GM18498 (cell line): Measurements from ENCODE around the gene PAX5.

Experiments
- ATAC-seq: cut with Tn5 transposase; IDR thresholded peaks from one replicate; pipeline ENCODE4 v1.9.1; 2021; ENCODE audit warnings: mild to moderate bottlenecking, moderate library complexity; ENCODE audit not compliant: unreplicated experiment

Gene PAX5

DNA sequence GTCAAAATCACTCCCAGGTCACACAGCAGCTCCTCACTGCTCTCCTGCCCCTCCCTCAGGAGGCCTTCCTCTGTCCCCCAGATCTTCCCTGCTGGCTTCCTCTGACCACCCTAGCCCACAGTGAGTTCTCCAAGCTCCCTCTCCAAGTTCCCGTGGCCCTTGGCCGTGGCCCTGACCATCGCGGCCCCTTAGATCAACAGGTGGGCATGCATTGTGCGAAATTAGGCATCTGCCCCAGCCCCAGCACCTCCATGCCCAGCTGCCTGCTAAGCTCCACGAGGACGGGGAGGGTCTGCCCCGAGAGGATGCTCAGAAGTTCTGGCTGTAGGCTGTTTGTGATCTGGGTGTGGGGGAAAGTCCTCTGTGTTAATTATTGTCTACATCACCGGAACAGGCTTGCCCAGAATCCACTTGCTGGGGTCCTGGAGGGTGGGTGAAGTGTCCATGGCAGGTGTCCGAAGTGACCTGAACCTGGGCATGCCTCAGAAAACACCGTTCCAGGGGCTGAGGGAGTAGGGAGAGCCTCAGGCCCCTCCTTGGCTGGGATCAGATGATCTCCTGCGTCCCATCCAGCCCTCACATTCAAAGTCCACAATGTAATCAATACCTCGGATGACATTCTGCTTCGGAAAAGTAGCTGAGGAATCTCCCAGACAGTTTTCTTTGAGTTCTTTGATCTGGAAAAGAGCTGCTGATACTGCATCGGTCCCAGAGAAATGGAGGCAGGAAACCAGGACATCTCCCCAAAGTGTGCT, 194.8 kb downstream of the PAX5 start:
- ATAC-seq = no peak

DNA sequence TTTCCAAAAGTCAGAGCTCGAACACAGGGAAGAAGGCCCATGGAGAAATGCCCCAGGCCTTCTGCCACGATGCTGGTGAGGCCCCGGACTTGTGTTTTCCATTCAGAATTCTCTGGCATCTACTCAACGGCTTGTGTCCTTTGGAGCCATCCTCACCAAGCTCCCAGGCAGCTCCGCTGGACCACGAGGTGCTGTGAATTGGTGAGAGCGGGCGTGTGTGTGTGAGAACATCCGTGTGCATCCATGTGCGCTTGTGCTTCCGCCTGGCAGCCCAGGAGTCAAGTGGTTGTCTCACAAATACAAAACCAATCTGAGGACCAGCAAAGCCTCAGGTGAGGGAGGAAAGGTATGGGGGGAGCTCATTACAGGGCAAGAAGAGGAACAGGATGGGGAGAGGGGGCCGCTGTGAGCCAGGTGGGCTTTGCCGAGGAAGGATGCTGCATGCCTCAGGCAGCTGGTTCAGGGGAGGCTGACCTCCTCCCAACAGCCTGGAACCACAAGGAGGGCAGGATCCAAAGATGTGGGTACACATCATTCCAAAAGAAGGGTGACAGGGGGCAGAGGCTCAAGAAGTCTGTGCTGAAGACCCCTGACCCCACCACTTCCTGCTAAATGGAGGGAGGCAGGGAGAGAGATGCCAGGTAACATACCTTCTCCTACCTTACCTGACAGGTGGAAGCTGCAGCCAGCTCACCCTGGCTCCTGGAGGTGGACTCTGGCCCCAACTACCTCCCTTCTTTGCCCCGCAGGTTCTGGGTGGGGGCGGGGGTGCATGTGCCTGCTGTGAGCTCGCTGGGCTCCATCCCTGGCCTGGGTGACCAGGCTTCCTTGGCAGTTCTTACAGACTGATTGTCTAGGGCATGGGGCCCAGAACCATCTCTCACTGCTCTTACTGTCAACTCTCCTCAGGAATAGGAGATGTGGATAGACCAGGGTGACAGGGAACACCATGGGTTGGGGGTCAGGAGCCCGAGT, 196.3 kb downstream of the PAX5 start:
- no peak for ATAC-seq

DNA sequence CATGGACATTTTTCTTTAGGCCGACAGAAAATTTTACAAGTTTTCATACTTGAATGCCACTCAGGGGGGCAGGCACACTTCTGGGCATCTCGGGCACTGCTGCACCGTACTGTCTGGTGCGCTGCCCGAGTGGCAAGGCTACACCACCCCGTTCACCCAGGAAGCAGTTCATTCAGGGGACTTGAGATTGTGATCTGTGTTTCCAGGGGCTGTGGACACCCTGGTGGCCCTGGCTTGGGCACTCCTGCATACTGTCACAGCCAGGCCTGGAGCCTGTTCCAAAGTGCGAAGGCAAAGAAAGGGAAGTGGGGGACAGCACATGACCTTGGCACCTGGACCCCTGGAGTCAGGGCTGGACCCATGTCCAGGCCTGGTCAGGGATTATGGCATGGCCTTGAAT, 197.6 kb downstream of the PAX5 start:
- no peak for ATAC-seq

DNA sequence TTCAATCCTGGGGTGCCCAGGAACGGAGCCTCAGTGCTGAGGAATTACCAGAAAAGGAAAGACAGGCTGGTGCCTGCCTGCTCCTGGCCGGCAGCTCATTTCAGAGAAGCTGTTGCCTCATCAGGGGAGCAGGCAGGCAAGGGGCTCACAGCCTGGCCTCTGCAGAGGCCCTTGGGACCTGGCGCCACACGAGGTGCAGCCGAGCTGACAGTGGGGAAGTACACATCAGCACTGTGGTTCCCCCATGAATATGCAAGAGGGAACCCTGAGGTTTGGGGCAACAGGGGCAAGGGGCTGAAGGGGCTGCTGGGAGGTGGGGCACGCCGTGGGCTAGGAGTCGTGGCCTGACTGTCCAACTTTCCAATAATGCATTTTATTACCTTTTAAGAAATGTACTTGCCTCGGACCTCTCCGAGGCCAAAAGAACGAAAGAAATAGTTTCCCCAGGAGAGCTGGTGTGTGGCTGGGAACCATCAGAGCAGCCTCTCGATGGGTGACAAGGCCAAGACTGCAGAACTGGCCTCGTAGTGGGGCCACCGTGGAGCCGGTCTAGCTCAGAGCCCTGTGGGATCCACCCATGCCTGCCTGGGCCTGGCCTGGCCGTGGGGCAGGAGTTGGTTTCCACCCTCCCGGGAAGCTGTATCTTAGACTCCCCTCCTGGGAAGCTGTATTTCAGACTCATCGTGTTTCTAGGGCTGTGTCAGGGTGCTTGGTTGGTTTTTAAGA, 198.6 kb downstream of the PAX5 start:
- no peak for ATAC-seq

DNA sequence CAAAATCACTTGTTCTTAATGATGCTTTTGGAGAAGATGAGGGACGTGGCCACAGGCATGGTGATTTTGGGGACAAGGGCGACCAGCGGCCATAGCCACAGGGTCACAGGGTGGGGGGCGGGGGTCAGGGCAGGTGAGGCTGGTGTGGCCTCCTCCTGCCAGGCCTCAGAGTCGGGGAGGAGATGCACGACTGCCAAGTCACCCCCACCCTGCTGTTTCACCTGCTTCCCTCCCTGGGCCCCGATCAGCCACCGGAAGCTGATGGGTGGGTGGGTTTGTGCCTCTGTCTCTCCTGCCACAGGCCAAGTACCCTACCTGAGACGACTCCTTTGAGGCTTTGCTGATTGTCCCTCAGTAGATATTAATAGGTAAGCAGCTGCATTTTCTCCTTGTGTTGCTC, 199.3 kb downstream of the PAX5 start:
- ATAC-seq = no peak

DNA sequence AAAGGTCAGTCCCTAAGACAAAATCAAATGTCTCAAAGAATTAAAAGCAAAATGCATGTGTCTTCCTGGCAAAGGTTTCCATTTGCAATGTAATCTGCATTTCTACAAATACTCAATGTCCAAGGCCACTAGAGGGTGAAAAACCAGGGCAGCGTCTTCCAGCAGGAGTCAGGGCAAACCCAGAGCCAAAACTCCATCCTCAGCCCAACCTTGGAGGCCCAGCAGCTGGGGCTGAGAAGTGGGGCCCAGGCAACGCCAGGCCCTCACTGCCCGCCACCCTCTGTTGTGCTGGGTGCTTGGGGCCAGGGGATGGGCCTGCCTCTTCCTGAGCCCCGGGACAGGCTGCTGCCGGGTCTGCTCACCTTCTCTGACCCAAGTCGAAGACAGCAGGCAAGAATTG, 200.1 kb downstream of the PAX5 start:
- ATAC-seq = no peak

DNA sequence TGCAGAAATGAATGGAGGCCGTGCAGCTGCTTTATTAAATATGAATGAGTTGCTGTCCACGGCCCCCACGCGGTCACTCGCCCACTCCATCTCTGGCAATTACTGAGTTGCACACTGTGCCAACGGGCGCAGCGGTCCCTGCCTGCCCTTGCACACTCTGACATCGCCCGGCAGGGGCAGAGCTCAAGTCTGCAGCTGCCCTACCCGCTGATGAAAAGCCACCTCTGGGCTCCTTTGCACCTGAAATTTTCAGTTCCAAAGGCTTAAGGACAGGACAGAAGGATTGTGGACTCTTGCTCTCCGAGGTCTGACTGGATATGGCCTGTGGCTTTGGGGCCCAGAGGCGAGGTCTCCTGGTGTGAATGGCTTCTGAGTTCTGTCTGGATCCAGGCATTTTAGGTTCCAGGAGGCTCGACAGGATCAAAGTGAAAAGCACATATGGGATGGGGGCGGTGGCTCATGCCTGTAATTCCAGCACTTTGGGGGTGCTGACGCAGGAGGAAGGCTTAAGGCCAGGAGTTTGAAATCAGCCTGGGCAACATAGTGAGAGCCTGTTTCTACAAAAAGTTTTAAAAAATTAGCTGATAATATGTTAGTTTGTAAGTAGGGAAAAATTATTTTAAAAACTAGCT, 201.8 kb downstream of the PAX5 start:
- ATAC-seq = no peak

DNA sequence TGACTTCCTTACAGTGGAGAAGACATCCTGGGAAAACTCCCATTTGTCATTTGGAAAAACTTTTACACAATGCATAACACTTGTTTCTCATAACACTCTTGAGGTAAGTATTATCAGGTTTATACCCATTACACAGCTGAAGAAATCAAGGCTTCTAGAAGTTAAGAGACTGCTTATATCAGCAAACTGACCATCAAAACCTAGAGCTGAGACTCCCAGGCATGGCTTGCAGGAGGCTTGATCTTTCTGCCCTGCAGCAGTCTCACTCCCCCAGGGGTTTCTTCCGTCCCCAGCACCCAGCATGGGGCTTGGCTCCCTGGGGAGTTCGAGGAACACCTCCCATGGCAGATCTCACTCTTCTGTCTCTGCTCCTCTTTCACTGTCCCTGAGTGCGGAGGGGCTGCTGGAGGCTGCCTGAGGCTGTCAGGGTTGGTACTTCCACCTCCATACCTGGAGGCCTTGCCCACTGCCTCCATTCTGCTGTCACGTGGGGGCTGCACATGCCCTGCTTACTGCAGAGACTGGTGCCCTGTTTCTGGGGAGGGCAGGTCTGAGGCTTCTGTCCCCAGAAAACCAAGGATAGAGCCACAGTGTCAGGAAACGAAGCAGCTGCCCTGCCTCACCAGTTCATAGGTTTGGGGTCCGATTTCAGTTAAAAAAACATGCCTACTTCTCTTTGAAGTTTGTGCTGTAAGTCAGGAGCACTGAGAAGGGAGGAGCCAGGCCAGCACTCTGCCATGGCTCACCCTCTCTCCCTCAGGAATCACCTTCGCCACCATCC, 202.5 kb downstream of the PAX5 start:
- ATAC-seq = no peak

DNA sequence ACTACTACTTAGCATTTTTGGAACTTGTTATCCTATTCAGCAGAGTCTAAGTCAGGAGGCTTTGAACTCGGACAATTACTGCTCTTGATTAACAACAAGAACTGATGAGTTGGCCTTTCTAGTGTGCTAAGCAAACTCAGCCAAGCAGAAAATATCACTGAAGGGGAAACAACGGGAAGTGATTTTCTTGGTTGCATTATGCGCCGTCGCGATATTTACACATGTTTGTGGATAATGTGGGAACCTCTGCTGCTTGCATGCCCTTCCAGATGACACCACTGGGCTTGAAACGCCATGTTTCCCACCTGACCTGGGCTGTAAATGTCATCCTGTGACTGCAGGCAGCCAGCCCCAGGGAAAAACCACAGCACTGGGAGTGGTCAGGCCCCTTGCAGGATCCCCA, 205.5 kb downstream of the PAX5 start:
- ATAC-seq = no peak

DNA sequence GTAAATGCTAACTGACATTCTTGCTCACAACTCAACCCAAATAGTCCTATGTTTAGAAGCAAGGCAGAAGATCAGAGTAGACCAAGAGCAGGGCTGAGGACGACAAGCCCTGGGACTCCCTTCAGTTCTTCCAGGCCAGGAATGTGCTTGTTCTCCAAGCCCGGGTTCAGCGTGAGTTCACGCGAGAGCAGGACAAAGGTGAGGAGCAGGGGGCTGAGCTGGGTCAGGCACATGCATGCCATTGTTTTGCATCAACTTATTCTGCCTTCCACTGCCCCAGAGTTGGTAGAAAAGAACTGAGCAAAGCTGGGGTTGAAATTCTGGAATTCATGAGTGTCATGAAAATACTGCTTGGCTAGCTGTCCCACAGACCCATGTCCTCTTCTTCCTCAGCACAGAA, 206.5 kb downstream of the PAX5 start:
- ATAC-seq = no peak

DNA sequence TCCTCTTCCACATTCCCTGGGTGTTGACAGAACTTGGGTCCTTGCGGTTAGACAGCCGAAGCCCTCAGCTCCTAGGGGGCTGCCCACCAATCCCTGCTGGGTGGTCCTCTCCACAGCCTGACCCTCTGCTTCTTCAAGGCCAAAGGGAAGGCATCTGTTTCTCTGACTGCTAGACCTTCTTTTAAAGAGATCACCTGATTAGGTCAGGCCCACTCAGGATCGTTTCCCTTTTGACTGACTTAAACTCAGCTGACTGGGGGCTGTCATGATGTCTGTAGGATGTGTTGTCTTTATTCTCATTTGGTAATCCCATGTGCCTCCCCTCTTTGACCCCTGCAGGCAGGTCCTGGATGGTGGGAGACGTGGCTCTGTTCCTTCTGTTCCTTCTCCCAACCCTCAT, 207.5 kb downstream of the PAX5 start:
- ATAC-seq = no peak

DNA sequence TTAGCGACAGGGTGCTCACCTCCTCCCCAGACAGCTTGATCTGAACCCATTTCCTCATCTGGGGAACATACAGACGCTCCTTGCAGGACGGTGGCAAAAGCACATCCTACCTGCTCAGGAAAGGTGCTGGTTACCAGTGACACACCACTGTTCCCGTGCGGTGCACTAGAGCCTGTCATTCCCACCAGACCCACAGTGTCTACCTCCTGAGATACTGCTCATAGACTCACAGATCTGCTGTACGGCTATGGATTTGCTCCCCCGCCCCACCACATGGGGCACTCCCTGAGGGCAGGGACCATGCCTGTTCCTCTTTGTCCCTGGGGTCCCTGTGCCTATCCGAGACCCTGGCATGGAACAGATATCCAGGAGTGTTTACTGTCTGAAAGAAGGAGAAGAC, 208.9 kb downstream of the PAX5 start:
- no peak for ATAC-seq

DNA sequence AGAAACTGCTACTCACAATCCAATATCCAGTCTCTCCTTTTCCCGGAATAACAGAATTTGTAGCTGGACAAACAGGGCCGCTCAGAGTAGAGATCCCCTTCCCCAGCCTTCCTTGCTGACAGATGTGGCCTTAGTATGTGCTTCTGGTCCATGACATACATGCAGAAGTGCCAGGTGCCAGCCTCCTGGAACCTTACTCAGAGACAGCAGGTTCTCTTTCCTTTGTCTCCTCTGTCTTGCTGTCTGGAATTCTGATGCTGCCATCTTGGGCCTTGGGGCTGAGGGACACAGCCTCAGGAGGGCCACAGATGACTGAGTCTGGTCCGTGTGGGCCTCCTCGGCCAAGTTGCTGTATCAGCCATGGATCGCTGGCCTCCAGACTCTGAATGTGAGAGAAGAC, 210.1 kb downstream of the PAX5 start:
- no peak for ATAC-seq

DNA sequence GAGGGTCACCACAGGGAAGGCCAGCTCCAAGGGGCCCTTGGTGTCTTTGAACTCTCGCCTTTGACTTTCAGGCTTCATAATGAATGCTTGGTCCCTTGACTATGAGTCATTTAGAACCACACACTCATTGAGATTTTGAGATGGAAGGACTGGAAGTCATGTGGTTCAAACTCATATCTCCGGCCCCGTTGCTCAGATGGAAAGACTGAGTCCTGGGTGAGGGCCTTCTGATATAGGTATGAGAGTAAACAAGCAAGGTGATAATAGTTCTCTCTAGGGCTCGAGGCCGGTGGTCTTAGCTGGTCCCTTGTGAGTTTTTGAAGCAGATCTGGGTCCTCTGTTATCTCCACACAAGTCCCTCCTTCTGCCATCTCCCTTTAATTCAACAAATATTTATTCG, 210.6 kb downstream of the PAX5 start:
- no peak for ATAC-seq

DNA sequence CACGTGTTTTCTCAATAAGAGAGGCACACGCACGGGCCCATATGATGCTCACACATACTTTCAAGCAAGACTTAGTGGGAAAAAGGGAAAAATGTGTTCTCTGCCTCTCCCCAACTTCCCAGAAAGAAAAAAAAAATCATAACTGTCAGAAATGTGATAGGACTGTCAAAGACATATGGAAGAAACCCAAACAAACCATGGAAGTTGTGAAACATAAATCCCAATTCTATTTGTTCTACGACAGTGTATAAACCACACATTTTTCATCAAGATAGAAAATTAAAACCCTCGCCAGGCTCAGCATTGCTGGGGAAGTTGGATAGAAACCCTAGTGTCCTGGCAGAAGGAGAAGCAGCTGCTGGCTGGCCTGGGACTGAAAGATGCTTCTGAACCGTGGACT, 211.9 kb downstream of the PAX5 start:
- ATAC-seq = no peak

DNA sequence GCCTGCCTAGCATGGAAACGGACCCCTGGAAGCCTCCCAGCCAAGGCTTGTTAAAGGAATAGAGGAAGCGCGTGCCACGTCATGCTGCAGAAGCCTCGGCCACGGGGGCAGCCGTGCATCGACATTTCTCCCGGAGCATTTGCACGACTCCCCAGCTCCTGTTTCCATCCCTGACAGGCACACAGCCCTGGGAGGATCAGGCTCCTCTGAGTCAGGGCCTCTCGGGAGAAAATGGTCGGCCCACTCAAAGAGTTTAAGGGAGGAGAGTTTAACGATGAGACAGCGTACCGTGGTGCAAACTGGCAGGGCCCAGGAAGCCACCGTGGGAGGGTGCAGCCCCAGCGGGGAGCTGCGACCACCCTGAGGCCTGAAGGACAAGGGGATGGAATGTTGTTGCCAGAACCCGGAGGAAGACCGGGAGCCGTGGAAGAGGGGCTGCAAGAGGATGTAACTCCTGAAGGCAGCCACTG, 213.6 kb downstream of the PAX5 start:
- ATAC-seq = no peak

DNA sequence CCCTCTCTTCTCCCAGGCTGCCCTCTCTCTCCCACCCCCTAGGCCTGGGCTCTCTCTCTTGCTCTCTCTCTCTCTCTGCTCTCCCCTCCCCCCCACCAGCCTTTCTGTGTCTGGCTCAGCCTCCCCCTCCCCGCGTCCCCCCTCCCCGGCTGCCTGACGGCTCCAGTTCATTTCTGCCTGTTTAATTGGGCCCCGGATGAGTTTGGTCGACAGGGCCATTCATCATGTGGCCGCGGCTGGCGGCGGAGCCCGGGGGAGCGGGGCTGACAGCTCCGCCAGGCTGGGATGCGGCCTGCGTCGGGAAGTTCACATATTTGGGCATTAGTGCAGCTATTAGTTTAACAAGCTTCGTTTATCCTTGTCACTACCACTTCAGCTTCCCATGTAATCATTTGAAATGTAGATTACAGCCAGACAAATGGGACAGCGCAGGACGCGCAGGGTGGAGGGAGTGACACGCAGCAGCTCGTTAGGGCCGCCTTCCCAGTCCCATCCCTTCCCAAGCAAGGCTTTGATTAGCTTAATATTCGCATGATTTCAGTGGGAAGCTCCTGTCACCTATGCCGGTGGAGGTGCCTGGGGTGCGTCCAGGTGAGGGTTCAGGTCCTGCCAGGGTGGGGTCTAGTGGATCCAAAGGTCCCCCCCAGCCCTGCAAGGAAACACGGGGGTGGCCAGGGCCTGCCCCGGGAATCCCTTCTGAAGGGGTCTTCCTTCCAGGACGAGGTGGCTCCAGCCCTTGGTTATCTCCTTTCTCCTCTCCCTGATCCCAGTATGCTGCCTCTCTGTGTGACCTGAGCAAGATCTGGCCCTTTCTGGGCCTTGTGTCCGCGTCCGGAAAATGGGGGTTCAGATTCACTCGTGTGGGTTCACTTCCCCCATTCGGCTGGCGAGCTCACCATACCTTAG, 214.8 kb downstream of the PAX5 start:
- ATAC-seq = no peak

DNA sequence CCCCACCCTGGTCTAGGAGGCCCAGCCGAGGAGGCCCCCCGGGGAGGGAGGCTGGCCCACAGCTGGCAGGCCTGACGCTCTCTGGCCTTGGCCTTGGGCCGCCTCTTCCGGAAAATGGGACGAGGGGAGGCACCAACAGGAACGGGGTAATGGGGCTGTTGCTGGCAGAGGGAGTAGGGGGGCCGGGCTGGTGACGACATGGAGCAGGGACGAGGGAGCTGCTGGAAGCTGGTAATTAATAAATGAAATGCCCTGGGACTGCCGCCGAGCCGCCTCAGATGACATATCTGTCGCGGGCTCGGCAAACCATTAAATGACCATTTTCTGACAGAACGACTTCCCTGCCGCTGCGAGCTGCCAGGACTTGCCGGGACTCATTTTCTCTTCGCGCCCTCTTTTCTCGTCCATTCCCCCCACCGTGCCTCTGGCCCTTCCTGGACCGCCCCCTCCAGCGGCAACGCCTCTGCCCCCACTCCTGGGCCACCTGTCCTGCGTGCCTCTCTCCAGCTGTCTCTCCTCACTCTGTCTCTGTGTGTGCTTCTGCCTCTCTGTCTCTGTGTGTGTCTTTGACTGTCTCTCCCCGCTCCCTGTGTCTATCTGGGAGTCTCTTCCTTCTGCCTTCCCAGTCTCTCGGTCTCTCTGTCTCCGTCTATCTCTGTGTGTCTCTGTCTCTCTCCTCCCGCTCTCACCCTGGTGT, 215.7 kb downstream of the PAX5 start:
- no peak for ATAC-seq
